WTC11 (cell line): Measurements from ENCODE around the gene RPS6KA4.
"Not testable (repeated sequence)": the region's sequence is repeated elsewhere in the genome, so short reads cannot be mapped to it uniquely, and the experiment has no call there.

ENCODE experiments used
- ATF2 ChIP-seq: sonication (generic); formaldehyde crosslinking; IDR thresholded peaks from 2 replicates; pipeline ENCODE4 v1.8.1; 2022; ENCODE audit warnings: low read depth, missing genetic modification reagents, borderline replicate concordance
- CBFB ChIP-seq: sonication (generic); formaldehyde crosslinking; IDR thresholded peaks from 2 replicates; pipeline ENCODE4 v1.8.1; 2022; ENCODE audit warnings: mild to moderate bottlenecking, low read depth, missing genetic modification reagents
- CREB1 ChIP-seq: sonication (generic); formaldehyde crosslinking; IDR thresholded peaks from 2 replicates; pipeline ENCODE4 v1.8.0; 2023; ENCODE audit warnings: mild to moderate bottlenecking, missing genetic modification reagents
- CTCF ChIP-seq: fragments of 200-600 bp; IDR thresholded peaks from 2 replicates; pipeline ENCODE4 v1.8.0; 2022; ENCODE audit warnings: antibody characterized with exemption
- ESRRA ChIP-seq: sonication (generic); formaldehyde crosslinking; IDR thresholded peaks from 2 replicates; pipeline ENCODE4 v1.8.1; 2022; ENCODE audit warnings: mild to moderate bottlenecking, missing genetic modification reagents, borderline replicate concordance
- ETV6 ChIP-seq: sonication (generic); formaldehyde crosslinking; IDR thresholded peaks from 2 replicates; pipeline ENCODE4 v1.8.1; 2022; ENCODE audit warnings: mild to moderate bottlenecking, missing genetic modification reagents
- SP1 ChIP-seq: sonication (generic); formaldehyde crosslinking; conservative IDR thresholded peaks from 2 replicates; pipeline ENCODE4 v1.8.1; 2022; ENCODE audit warnings: missing genetic modification reagents
- ZNF138 ChIP-seq: sonication (generic); formaldehyde crosslinking; conservative IDR thresholded peaks from 2 replicates; pipeline ENCODE4 v1.8.1; 2022; ENCODE audit warnings: mild to moderate bottlenecking, moderate library complexity, missing genetic modification reagents

GRCh38 chr11:64323984-64324383 lies 35.0 kb upstream of the RPS6KA4 start:
- TF ChIP-seq ZNF138; ATF2 (CRISPR knock-in tag); CTCF; CREB1; ETV6 (CRISPR knock-in tag); ESRRA (CRISPR knock-in tag); CBFB (CRISPR knock-in tag); SP1 (CRISPR knock-in tag): not testable (repeated sequence)
